Head of caudate nucleus (tissue), 42 donors: ENCODE results near the gene USH2A.
A peak's percentile ranks its signal among the peaks of the same experiment; 100 is the strongest.

Experiments used
- DNase-seq, 42 donors: peaks; one replicate each; pipeline versions ENCODE4 v3.0.0 to v3.0.0-alpha.2; 2020 to 2021; ENCODE audit warnings: mixed read lengths in 7 of 42
- intact Hi-C: fragments of 100-400 bp; cut with DNase I; formaldehyde crosslinking; loops from one replicate; pipeline ENCODE4 v1.15.0; 2022

The USH2A gene

DNA sequence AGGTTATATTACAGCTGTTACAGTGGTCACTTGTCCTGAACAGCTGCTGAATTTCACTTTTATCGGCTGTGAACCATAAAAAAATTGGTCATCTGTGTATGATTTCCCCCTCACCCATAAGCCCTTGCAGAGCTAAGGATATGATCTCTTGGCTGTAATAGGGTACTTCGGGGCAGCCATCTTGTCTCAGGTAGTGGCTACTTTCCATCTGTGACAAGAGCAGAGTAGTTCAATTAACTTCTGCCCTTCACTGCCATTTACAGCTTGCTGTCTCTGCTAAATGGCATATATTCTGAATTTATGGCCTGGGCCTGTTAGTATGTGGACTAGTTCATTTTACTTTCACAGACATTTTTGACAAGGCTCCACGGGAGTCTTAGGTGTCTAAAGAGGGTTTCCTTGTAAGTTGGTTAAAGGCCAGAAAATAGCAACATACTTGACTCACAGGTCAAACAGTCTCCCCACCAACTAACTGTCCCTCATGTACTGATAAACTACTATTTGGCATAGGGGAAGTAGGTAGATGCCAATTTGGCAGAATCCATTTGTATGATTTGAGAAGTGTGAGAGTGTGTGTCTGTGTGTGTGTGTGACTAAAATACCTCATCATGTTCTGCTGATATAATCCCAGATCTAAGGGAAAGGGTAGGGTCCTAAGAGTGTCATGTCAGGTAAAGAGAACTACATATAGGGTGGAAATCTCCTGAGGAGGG is 704.5 kb downstream of the USH2A start:
- DNase-seq = no peak
- intact Hi-C loops = no loop called here

DNA sequence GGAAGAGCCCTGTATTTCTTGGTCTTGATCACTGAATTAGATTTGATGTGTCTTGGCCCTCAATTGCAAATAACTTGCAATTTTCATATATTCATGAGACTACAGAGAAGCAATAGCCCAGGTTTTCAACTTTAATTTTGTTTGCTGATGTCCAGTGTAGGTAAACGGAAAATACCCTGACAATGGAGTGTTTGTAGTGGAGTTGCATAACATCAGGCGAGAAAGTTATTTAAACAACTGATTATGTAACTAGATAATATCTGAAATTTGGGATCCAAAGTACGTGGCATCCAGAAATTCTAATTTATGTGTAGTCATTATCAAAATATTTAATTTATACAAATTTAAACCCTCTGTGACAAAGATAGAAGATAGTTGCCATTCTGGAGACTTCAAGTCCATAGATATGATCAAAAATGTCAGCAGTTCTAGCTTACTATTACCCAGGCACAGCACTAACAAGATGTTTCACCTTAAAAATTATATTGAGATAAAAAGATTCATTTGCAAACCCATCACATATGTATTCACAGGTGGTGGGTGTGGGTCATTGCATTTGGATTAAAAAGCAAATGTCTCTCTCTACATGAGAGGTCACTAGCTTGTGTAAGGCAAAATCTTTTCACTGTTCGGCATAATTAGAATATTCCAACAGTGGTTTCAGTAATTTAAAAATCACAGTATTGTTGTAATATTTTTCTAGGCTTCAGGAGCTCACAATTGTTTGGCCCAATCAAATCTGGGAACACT is 705.4 kb downstream of the USH2A start:
- DNase-seq = no peak
- intact Hi-C loops = no loop called here

DNA sequence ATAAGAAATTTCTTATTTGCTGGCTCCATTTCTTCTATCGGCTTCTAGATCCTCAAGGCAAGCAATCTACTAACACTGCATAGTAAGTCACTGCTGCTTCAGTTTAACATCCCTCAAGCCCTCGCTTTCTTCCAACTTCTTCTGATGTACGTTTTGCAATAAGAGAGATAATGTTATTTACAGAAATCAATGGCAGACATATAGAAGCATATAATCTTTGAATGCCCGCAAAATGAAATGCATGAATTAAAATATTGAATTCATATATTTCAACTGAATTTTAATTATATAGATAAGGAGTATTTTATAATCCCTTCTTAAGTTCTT is 712.4 kb downstream of the USH2A start:
- intact Hi-C loops = no loop called here

DNA sequence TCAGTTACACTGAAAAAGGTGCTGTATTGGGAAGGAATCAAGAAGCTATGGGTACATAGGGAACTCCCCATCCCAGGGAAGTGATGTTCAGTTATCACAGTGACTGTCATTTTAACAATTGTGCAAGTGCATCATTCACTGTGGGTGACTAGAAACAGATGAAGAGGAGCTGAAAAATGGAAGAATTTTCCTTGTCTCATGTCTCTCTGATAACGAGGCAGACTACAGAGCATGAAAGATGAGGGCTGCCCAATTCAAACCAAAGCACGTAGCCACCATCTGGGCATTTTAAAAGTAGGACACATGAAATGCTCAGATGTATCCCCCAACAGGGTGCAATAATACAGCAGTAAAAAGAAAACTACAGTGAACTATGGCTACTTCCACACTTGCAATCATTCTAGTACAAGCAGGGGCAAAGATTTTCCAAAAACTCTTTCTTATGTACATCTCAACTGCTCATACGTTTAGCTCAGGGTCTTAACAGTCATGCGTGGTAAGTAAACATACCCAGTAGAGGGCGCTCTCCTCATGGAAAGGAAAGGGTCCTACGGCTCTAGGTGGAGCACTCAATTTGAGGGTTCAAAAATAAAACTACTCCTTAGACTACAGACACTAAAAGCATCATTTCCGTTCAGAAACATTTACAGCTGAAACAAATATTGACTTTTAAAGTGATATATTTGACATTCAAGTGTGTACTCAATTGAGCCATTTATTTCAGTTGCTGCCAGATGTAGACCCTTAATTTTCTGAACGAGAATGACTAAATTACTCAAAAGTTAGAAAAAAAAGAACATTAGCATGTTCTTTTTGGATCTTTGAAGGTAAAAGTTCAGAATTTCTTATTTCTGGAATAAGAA is 713.0 kb downstream of the USH2A start:
- intact Hi-C loops = no loop called here
- DNase-seq = peak in 8 of 42 donors; percentile 2 to 53 (median 13)

More for the DNA sequence above, 712.4 kb downstream of the USH2A start:
- no peak for DNase-seq

DNA sequence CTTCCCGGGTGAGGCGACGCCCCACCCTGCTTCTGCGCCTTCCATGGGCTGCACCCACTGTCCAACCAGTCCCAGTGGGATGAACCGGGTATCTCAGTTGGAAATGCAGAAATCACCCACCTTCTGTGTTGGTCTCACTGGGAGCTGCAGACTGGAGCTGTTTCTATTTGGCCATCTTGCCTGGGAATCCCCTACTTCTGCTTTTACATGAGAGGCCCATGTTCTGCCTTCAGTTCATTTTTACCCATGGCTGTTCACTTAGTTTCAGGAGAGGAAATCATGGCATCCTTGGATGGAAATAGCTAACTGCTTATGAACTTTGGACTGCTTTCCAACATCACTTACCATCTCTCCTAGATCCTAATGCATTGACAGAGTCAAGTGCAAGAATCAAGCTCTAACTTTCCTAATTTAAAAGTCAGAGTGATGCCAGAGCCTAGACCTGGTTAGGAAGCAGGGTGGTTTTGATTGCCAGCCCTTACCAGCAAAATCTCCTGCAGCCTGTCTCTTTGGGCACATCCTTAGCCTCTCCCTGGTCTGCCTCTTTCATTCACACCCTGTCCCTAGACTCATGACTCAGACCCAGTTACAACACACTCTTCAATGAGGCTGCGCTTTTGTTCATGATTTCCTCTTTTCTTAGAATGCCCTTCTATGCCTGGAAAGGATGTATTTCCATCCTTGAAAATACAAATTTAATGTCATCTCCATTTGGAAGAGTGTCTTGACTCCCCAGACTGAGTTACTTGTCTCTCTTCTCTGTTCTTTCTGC is 719.0 kb downstream of the USH2A start:
- no peak for DNase-seq
- intact Hi-C loops = no loop called here

DNA sequence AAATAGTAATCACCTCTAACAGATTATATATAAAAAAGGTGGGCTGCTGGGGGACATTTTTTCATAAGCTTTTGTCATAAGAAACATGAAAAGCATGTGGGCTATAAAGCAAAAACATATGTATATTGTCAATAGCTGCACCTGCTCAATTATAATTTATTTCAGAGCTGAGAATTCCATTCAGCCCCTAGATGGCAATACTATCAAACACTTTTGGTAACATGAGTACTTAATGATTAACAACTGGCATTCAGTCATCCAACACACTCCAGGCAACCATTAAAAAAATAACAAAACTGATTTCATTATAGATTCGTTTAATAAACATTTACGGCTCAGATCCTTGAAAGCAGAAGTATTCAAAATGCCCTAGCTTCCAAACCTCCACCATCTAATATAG is 741.0 kb downstream of the USH2A start:
- DNase-seq = no peak

DNA sequence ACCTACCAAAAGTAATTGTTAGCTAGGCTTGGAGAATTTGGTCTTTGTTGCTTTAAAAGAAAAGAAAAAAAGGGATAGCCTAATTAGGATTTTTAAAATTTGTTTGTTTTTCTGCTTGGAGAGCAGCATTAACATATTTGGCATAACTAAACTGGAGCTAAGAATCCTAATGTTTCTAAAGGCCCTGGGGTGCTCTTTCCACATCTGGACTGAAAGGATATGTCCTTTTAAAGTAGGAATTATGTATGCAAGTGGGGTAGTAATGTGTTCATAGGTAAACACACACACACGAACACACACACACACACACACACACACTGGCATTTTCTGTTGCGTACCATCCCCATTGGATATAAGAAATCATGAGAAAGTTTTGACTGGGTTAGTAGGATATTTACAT is 742.2 kb downstream of the USH2A start:
- intact Hi-C loops = no loop called here
- DNase-seq = no peak

More for the DNA sequence above, 741.0 kb downstream of the USH2A start:
- intact Hi-C loops = no loop called here

DNA sequence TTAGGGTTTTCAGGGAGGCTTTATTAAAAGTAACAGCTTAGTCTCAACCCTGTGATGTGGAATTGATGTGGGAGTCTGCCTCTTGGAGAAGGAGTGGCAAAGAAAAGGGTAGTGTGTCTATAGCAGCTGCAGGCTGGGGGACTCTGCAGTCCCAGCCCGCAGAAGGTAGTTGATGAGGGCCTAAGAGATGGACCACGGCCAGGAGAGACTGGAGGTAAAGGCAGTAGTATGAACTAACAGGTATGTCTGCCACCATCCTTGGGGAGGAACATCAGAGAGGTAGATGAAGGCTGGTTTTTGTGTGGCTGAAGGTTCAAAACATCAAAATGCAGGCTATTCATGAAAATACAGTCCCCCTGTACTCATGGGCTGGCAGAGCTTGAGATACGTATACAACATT is 744.0 kb downstream of the USH2A start:
- no peak for DNase-seq
- intact Hi-C loops = no loop called here

DNA sequence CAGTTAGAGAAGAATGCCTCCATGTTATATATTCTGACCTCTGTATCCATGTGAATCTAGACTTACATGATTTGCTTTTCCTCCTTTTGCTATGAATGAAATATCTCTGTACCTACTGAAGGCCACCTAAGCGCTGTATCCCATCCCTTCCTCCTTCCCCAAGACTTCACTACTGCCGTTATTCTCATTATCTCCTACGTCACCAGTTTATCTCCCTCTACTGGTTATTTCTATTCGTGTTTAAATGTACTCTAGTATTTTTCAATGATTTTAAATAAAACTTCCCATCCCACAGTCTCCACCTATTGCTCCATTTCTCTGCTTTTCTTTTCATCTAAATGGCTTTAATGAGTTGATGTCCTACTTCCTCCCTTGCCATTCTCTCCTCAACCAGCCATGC is 746.1 kb downstream of the USH2A start:
- DNase-seq = no peak
- intact Hi-C loops = no loop called here

DNA sequence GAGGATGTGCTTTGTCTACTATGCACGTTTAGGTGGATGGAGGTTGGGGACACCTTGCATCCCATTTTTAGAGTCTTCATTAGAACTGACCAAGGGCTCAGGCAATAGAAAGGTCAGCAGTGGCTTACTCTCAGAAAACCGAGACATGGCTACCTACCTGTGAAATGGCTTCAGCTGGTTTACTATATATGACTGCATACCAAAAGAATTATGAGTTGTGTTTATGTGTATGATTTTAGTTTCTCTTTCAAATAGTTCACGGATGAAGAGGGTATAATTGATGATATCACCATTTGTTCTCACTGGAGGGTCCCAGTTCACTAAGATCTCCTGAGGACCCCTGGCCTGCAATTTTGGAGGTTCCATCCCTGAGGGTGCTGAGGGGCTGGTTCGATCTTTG is 749.3 kb downstream of the USH2A start:
- intact Hi-C loops = no loop called here
- no peak for DNase-seq

DNA sequence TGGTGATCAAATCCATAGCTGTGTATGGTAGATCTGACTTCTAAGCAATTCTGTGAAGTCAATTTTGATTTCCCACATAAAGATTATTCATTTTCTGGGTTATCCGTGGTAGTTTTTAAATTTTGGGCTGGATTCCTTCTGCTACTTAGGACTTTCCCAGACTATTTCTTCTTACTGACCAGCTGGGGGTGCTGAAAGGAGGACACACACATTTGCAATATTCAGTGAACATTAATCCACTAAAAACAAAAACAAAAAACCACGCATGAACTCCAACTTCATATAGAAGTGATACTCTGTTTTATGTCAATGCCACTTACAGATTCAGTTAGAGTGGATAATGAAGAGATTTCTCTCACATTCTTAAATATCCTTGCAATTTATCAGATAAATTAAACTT is 750.8 kb downstream of the USH2A start:
- intact Hi-C loops = no loop called here
- no peak for DNase-seq

DNA sequence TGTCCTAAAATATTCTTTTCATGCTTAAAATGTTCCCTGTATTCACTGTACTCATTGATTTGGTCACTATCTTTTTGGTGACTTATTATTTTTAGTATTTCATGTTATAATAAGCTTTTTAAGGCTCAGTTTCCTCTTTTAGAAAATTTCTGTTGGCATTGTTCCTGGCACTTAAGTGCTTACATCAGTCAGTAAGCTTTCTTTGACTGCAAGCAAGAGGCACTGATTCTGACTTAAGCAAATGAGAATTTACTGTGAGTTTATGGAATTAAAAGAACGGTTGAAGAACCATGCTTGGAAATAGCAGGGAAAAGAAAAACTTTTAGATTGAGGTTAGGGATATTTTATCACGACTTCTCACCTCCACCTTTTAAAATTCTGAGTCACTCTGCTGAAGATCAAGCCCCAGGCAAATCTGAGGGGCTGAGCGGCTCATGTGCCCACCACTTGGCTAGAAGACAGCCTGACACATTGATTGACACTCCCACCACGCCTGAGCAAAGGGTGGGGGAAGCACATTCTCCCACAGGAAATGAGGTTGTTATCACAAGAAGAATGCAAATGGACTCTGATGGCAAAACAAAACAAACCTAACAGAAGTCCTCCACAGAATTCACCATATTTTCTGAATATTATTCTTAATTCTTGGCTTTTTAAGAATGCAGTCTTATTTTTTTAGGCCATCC is 753.3 kb downstream of the USH2A start:
- no peak for DNase-seq
- intact Hi-C loops = no loop called here

DNA sequence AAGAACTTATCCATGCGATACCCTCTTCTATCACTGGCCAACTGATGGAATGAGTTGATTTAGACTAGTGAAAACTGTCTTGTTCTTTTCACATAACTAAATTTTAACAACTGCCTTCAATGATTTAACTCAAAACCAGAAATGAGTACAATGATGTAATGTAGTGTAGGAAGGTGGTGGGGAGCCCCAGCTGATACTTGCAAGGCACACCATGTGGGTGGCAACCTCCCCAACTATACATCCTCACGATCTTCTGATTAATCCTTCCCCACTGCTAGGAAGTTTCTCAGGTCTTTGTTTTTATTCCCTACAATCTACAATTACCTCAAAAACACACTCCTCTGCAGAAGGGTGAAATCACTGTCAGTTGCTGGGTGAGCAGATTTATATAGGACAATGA is 755.5 kb downstream of the USH2A start:
- intact Hi-C loops = no loop called here
- peak in 37 of 42 donors; percentile 4 to 83 (median 48) for DNase-seq

DNA sequence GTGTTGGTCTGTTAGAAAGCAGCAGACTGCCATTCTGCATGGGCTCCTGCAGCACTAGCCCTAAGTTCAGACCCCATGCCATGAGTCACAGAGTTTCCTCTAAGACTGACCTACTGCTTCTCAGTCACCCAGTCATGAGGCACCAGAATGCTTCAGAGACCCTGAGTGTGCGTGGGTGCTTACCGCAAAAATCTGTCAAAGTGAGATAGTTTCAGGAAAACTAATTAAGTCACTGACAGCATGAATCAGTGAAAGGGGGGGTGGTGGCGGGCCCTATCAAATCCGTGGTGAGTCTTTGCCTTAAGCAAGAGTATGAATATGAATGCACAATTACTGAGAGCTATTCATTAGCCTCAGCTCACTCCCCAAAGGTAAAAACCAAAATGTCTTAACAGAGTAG is 758.0 kb downstream of the USH2A start:
- peak in 34 of 42 donors; percentile 3 to 65 (median 41) for DNase-seq
- intact Hi-C loops = no loop called here

DNA sequence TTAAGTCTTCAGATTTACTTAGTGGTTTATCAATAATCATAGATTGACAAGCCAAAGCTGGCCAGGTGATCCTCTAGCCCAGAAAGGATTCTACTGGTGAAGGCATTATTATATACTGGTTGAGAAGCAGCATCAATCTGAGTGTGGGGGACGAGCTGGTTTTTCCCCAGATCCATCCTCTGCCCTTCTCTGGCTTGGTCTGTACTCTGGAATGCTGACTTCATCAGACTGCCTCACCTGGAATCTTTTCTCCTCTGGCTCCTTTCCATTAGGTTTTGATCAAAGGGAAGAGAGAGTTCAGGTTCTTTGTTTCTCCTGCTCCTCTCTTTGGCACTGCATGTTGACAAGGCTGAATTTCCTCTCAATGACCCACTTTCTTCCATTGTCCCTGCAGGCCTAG is 762.2 kb downstream of the USH2A start:
- DNase-seq = no peak
- intact Hi-C loops = no loop called here

DNA sequence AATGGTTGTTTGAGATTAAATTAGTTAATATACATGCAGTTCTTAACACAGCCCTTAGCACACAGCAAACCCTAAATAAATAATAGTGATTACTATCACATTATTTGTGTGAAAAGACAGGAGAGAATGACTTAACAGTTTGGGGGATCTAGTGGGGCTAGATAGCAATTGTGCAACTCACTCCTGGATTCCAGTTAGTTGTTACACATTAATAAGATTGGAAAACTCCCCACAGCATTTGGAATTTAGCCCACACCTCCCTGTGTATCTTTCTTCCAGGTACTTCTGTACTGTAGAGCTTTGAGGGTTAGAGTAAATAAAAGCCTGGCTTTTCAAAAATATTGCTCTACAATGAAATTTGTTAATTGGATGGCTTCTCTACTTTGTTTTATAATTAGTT is 763.0 kb downstream of the USH2A start:
- intact Hi-C loops = no loop called here
- DNase-seq = no peak

DNA sequence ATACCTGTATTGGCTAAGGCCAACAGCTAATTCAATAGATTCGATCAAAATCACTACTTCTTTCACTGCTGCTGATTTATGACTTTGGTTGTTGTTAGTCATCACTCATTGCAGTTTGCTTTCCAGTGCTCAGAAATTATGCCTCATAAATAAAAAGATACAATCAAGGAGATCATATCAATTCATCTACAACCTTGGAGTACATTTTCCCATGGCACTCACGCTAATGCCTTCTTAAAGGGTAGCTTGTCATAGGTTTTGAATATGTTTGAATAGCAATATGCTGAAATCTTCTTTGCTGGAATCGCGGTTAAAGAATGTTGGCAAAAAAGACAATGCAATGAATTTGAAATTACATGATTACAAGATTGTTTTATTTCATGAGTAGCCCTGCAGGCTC is 766.2 kb downstream of the USH2A start:
- intact Hi-C loops = no loop called here
- DNase-seq = no peak

DNA sequence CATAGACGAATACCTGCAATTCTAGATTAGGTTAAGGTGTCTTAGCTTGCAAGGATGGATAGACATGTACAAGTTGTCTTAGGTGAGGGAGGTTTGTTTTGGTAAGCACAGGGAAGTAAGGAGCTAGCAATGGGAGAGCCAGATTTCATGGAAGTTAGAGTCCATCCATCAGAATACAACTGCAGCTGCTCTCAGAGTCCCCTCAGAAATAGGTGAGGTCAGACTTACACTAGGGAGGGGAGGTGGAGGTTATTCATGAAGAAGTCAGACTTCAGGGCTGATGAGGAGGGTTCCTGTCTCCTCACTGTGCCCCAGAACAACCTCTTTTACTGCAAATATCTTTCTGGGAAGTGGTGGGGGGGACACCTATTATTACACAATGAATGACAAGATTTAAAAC is 770.9 kb downstream of the USH2A start:
- intact Hi-C loops = no loop called here
- no peak for DNase-seq

DNA sequence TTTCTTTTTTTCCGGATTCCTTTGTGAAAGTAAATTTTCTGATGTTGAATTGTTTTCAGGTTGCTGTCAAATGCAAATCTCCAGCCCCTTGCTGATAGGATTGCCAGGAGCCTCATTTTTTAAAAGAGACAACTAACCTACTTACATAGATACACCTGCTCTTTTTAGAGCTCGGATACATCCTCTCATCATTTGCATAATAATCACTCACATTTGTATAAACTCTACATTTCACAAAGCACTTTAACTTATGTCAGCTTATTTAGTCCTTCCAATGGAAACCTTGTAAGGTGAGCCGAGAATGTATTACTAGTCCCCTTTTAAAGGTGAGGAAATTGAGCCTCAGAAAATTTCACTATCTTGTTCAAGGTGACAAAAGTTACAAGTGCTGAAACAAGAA is 771.4 kb downstream of the USH2A start:
- intact Hi-C loops = no loop called here

More for the DNA sequence above, 771.4 kb downstream of the USH2A start:
- no peak for DNase-seq
